NCI-H345 treated with DMSO at 0.1 percent for 48 hours (cell line): ENCODE data around the gene RTEL1.
"Not testable (repeated sequence)": the region's sequence is repeated elsewhere in the genome, so short reads cannot be mapped to it uniquely, and the experiment has no call there.

Source experiments
- DNase-seq: peaks from one replicate; lab custom pipeline; 2025; ENCODE audit not compliant: unreplicated experiment; lab: John Stamatoyannopoulos, UW

RTEL1 gene

GRCh38 chr20:63712191-63712590 lies 54.1 kb downstream of the RTEL1 start:
- no peak for DNase-seq

- DNase-seq = no peak
These were observed 56.7 kb downstream of the RTEL1 start for GRCh38 chr20:63714858-63715257.

GRCh38 chr20:63718996-63719395 lies 60.9 kb downstream of the RTEL1 start:
- no peak for DNase-seq

DNA sequence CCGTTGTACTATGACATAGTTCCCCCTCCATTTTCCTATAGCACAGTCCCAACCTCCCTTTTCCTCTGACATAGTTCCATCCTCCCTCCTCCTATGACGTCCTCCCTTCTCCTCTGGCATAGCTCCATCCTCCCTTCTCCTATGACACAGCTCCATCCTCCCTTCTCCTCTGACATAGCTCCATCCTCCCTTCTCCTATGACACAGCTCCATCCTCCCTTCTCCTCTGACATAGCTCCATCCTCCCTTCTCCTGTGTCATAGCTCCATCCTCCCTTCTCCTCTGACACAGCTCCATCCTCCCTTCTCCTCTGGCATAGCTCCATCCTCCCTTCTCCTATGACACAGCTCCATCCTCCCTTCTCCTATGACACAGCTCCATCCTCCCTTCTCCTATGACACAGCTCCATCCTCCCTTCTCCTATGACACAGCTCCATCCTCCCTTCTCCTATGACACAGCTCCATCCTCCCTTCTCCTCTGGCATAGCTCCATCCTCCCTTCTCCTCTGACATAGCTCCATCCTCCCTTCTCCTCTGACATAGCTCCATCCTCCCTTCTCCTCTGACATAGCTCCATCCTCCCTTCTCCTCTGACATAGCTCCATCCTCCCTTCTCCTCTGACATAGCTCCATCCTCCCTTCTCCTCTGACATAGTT lies 65.0 kb downstream of the RTEL1 start:
- DNase-seq = not testable (repeated sequence)

- DNase-seq = not testable (repeated sequence)
These were observed 72.1 kb downstream of the RTEL1 start for GRCh38 chr20:63730189-63730733.

DNA sequence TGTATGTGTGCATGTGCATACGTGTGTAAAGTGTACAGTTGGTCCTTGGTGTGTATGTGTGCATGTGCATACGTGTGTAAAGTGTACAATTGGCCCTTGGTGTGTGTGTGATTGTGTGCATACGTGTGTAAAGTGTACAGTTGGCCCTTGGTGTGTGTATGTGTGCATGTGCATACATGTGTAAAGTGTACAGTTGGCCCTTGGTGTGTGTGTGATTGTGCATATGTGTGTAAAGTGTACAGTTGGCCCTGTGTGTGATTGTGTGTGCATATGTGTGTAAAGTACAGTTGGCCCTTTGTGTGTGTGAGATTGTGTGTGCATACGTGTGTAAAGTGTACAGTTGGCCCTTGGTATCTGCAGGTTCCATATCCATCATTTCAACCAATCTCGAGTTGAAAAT lies 73.3 kb downstream of the RTEL1 start:
- DNase-seq = no peak

DNA sequence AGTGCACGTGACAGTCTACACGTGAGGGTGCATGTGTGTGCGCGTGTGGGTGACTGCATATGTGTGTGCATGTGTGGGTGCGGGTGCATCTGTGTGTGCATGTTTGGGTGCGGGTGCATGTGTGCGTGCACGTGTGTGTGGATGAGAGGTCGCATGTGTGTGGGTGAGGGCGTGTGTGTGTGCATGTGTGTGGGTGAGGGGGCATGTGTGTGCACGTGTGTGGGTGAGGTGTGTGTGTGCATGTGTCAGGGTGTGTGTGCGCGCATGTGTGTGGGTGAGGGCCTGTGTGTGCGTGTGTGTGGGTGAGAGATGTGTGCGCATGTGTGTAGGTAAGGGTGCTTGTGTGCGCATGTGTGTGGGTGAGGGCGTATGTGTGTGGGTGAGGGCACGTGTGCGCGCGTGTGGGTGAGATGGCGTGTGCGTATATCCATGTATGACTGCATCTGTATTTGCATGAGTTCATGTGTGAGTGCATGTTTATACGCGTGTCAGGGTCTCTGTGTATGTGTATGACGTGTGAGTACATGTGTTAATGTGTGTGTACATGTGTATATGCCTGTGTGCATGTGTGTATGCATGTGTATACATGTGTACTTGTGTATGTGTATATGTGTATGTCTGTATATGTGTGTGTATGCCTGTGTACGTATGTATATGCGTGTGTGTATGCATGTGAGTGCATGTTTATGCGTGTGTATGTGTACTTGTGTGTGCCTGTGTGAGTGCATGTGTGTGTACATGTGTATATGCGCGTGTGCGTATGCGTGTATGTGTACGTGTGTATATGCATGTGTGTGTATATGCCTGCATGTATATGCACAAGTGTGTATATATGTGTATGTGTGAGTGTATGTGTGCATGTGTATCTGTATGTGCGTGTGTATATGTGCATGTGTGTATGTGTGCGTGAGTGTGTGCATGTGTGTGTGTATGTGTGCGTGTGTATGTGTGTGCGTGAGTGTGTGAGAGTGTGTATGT lies 74.3 kb downstream of the RTEL1 start:
- DNase-seq = no peak

GRCh38 chr20:63733117-63733516 lies 75.0 kb downstream of the RTEL1 start:
- no peak for DNase-seq

- DNase-seq = no peak
These were observed 75.5 kb downstream of the RTEL1 start for GRCh38 chr20:63733579-63734081.

- no peak for DNase-seq
These were observed 76.2 kb downstream of the RTEL1 start for GRCh38 chr20:63734111-63734945.

DNA sequence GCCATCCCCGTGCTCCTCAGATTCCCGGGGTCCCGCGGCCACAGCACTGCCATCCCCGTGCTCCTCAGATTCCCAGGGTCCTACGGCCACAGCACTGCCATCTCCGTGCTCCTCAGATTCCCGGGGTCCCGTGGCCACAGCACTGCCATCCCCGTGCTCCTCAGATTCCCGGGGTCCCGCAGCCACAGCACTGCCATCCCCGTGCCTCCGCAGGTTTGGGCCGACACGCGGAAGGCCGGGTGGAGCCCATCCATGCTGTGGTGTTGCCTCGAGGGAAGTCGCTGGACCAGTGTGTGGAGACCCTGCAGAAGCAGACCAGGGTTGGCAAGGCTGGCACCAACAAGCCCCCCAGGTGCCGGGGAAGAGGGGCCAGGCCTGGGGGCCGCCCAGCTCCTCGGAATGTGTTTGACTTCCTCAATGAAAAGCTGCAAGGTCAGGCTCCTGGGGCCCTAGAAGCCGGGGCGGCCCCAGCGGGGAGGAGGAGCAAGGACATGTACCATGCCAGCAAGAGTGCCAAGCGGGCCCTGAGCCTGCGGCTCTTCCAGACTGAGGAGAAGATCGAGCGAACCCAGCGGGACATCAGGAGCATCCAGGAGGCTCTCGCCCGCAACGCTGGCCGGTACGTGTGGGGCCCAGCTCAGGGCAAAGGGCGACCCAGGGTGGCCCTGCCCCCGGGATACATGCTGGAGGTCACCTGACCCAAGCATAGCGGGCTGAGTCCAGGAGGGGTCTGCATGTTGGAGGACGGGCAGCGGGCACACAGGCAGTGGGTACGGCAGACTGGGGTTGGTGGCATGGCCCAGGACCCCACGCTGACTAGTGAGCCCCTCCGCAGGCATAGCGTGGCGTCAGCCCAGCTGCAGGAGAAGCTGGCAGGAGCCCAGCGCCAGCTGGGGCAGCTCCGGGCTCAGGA lies 77.1 kb downstream of the RTEL1 start:
- DNase-seq = no peak

- DNase-seq = no peak
These were observed 78.0 kb downstream of the RTEL1 start, which contains the start of gene LIME1 for GRCh38 chr20:63735859-63736718. Gene LIME1, plus strand, starts transcription at chr20:63736664. Its CDS starts 886 bp downstream, at chr20:63737550.

GRCh38 chr20:63736893-63737694 lies 79.0 kb downstream of the RTEL1 start:
- no peak for DNase-seq

- DNase-seq = no peak
These were observed 79.5 kb downstream of the RTEL1 start for GRCh38 chr20:63737695-63737944.

- DNase-seq = no peak
These were observed 80.0 kb downstream of the RTEL1 start for GRCh38 chr20:63737945-63738686.

DNA sequence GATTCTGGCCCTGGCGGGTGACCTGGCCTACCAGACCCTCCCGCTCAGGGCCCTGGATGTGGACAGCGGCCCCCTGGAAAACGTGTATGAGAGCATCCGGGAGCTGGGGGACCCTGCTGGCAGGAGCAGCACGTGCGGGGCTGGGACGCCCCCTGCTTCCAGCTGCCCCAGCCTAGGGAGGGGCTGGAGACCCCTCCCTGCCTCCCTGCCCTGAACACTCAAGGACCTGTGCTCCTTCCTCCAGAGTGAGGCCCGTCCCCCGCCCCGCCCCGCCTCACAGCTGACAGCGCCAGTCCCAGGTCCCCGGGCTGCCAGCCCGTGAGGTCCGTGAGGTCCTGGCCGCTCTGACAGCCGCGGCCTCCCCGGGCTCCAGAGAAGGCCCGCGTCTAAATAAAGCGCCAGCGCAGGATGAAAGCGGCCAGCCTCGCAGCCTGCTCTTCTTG lies 80.6 kb downstream of the RTEL1 start:
- no peak for DNase-seq
